Measurements from ENCODE around the gene GRIK4. TPM values are rescaled to one million over a fixed set of nuclear protein-coding genes. Genes with fewer than 3 reads are reported as not detected.

The GRIK4 gene
- total and polyA plus RNA-seq, 2 donors (not counting 3 experiments of a cell fraction or from before 2014, with no cell fraction given) = 0.81 to 1.6 TPM

- dilution Hi-C loops (cut with MboI; ENCODE audit: extremely low pct_ligation_motif_present, low sequenced_read_pairs) = no loop called here
- no peak for FAIRE-seq
Measured at GRCh38 chr11:120871924-120872323, 360.4 kb downstream of the GRIK4 start.

More at GRCh38 chr11:120871924-120872323, 360.4 kb downstream of the GRIK4 start:
- H3K36me3 ChIP-seq (ENCODE audit: control insufficient read depth in 2 of 2, extremely low read depth in 1 of 2, insufficient read depth in 2 of 2, low read length in 2 of 2) = no peaks in the 10 kb centered on the region
- no peak overlapping the region for H3K4me3 ChIP-seq (replicated peaks in 1 of 3; ENCODE audit: insufficient read depth in 1 of 3, low read depth in 1 of 3, low read length in 3 of 3)
- H3K9me1 ChIP-seq (replicated peaks; ENCODE audit: control insufficient read depth, extremely low read depth, insufficient read depth, low read length) = no peaks in the 10 kb centered on the region
- no TSS peak for BruUV-seq (replicated peaks)
- H3K79me2 ChIP-seq (ENCODE audit: control insufficient read depth, insufficient read depth, low read length) = no peaks in the 10 kb centered on the region
- H3K4me2 ChIP-seq (ENCODE audit: insufficient read depth, low read length) = no peak overlapping the region
- H2AFZ ChIP-seq (ENCODE audit: low read depth, low read length) = no peak overlapping the region
- H3K4me1 ChIP-seq (ENCODE audit: control insufficient read depth, extremely low read depth, insufficient read depth, low read length) = no peaks in the 10 kb centered on the region
- intact Hi-C loops (cut with micrococcal nuclease) = no loop called here
- ChIA-PET POLR2A (no interaction called here), CTCF (no interaction called here)
- no peak for DNase-seq (ENCODE audit: low read depth, low spot score)
- H3K27me3 ChIP-seq (ENCODE audit: control insufficient read depth in 2 of 2, insufficient read depth in 2 of 2, low read length in 2 of 2) = no peaks in the 10 kb centered on the region
- H3K27ac ChIP-seq (ENCODE audit: insufficient read depth, low read depth, low read length) = no peak overlapping the region
- no peaks in the 10 kb centered on the region for H4K20me1 ChIP-seq (replicated peaks; ENCODE audit: control insufficient read depth, extremely low read depth, insufficient read depth, low read length)
- no peaks in the 10 kb centered on the region for H3K9me3 ChIP-seq (replicated peaks; ENCODE audit: control insufficient read depth, insufficient read depth, low read length)
- H3K9ac ChIP-seq (replicated peaks; ENCODE audit: extremely low read depth, insufficient read depth, low read length) = no peak overlapping the region
- TF ChIP-seq POLR2AphosphoS5 (IDR thresholded peaks at IDR 0.05; ENCODE audit: insufficient read depth, low read depth, low read length) = no peak
- TF ChIP-seq JUN (IDR thresholded peaks at IDR 0.05; ENCODE audit: borderline replicate concordance, insufficient read depth, insufficient read length, low read depth) = no peak
- TF ChIP-seq POLR2A (IDR thresholded peaks at IDR 0.05; ENCODE audit: low read depth, low read length) = no peak
- TF ChIP-seq FOS (IDR thresholded peaks at IDR 0.05; ENCODE audit: borderline replicate concordance, insufficient read depth, low read length) = no peak
- TF ChIP-seq EZH2 (IDR thresholded peaks at IDR 0.05; ENCODE audit: borderline replicate concordance, low read depth, low read length, severe bottlenecking) = no peak
- no peak for TF ChIP-seq CTCF (IDR thresholded peaks at IDR 0.05; ENCODE audit: extremely low read depth in 1 of 2, insufficient read depth in 1 of 2, low read depth in 1 of 2, low read length in 2 of 2)
- no peak for TF ChIP-seq MAX (IDR thresholded peaks at IDR 0.05; ENCODE audit: insufficient read depth, insufficient read length)
- TF ChIP-seq GATA2 (IDR thresholded peaks at IDR 0.05; ENCODE audit: insufficient read depth, insufficient read length, low read depth, low read length) = no peak
- no peak for TF ChIP-seq MYC (IDR thresholded peaks at IDR 0.05; ENCODE audit: low read depth, low read length)
